Endothelial cell of umbilical vein (primary cell): ENCODE data around the gene TTC13. TPM values are rescaled to one million over a fixed set of nuclear protein-coding genes. Genes with fewer than 3 reads are reported as not detected.

Source experiments
- BruUV-seq: library from RNA; stranded (reverse); fragments of 400-500 nt; replicated peaks from 2 replicates; lab custom pipeline; 2021; lab: Mats Ljungman, UMichigan
- CTCF ChIA-PET: fragments of 300-600, 350-600 bp; sonication (Branson Sonifier 250); formaldehyde crosslinking; loops from one replicate; lab custom pipeline; 2021; ENCODE audit warnings: antibody characterized with exemption, inconsistent platforms; lab: Charles Lee
- POLR2A ChIA-PET: fragments of 300-600, 350-600 bp; sonication (Branson Sonifier 250); formaldehyde crosslinking; loops from one replicate; lab custom pipeline; 2021; ENCODE audit warnings: antibody characterized with exemption, inconsistent platforms; lab: Charles Lee
- DNase-seq: peaks from one replicate; pipeline ENCODE4 v3.0.0-alpha.2; 2011; ENCODE audit warnings: low read depth, low spot score
- FAIRE-seq: peaks from 2 replicates; lab custom pipeline; 2011; peaks lifted over from hg19 to GRCh38; lab: Jason Lieb, UNC
- H2AFZ ChIP-seq: 2 replicates; pipeline ENCODE4 v1.6.0; 2012; ENCODE audit warnings: low read depth, low read length, control low read depth, inconsistent platforms
- H3K27ac ChIP-seq: 2 replicates; pipeline ENCODE4 v1.5.1; 2011; ENCODE audit warnings: low read depth, mild to moderate bottlenecking, control low read depth, low read length, moderate library complexity; ENCODE audit not compliant: insufficient read depth
- H3K27me3 ChIP-seq, 2 experiments: 2 replicates each; pipeline versions ENCODE4 v1.6.0 to v1.6.1; 2011; ENCODE audit warnings: low read length in 2 of 2, mixed read lengths in 1 of 2; ENCODE audit not compliant: control insufficient read depth in 2 of 2, insufficient read depth in 2 of 2
- H3K36me3 ChIP-seq, 2 experiments: 2 replicates in 1 of 2; 3 replicates in 1 of 2; pipeline ENCODE4 v1.5.1; 2011; ENCODE audit warnings: low read length in 2 of 2, mild to moderate bottlenecking in 1 of 2, moderate library complexity in 1 of 2; ENCODE audit not compliant: control insufficient read depth in 2 of 2, insufficient read depth in 2 of 2; ENCODE audit errors: extremely low read depth in 1 of 2
- H3K4me1 ChIP-seq: 3 replicates; pipeline ENCODE4 v1.5.1; 2011; ENCODE audit warnings: mild to moderate bottlenecking, low read length; ENCODE audit not compliant: control insufficient read depth, insufficient read depth; ENCODE audit errors: extremely low read depth
- H3K4me2 ChIP-seq: 2 replicates; pipeline ENCODE4 v1.6.1; 2011; ENCODE audit warnings: low read length, control low read depth, mixed read lengths; ENCODE audit not compliant: insufficient read depth
- H3K4me3 ChIP-seq, 3 experiments: fragments of 200-600 bp in 1 of 3; sonication (generic), shearing (Covaris generic) in 1 of 3; replicated peaks in 1 of 3; 2 replicates each; pipeline ENCODE4 v1.5.1; 2011 to 2016; ENCODE audit warnings: control low read depth in 3 of 3, low read length in 3 of 3, mild to moderate bottlenecking in 2 of 3, inconsistent platforms in 1 of 3, low read depth in 1 of 3, moderate library complexity in 1 of 3; ENCODE audit not compliant: insufficient read depth in 1 of 3
- H3K79me2 ChIP-seq: 2 replicates; pipeline ENCODE4 v1.6.0; 2012; ENCODE audit warnings: low read length, inconsistent platforms; ENCODE audit not compliant: control insufficient read depth, insufficient read depth
- H3K9ac ChIP-seq: replicated peaks from 2 replicates; pipeline ENCODE3; 2011; ENCODE audit warnings: low read length, control low read depth; ENCODE audit not compliant: insufficient read depth; ENCODE audit errors: extremely low read depth
- H3K9me1 ChIP-seq: replicated peaks from 3 replicates; pipeline ENCODE4 v1.6.0; 2011; ENCODE audit warnings: mild to moderate bottlenecking, low read length; ENCODE audit not compliant: control insufficient read depth, insufficient read depth; ENCODE audit errors: extremely low read depth
- H3K9me3 ChIP-seq: replicated peaks from 2 replicates; pipeline ENCODE4 v1.5.1; 2012; ENCODE audit warnings: low read length, inconsistent platforms; ENCODE audit not compliant: control insufficient read depth, insufficient read depth
- H4K20me1 ChIP-seq: replicated peaks from 2 replicates; pipeline ENCODE3; 2011; ENCODE audit warnings: mild to moderate bottlenecking, low read length; ENCODE audit not compliant: control insufficient read depth, insufficient read depth; ENCODE audit errors: extremely low read depth
- CTCF ChIP-seq, 2 donors: IDR thresholded peaks; 1 replicate in 1 of 2; 2 replicates in 1 of 2; pipeline ENCODE4 v1.5.1; 2011; ENCODE audit warnings: low read length in 2 of 2, mild to moderate bottlenecking in 2 of 2, moderate library complexity in 2 of 2, control low read depth in 1 of 2, inconsistent platforms in 1 of 2, low read depth in 1 of 2; ENCODE audit not compliant: insufficient read depth in 1 of 2; ENCODE audit errors: extremely low read depth in 1 of 2
- EZH2 ChIP-seq: IDR thresholded peaks from 2 replicates; pipeline ENCODE4 v1.6.1; 2012; ENCODE audit warnings: borderline replicate concordance, low read depth, mild to moderate bottlenecking, moderate library complexity, low read length, inconsistent platforms; ENCODE audit not compliant: severe bottlenecking
- FOS ChIP-seq: IDR thresholded peaks from 2 replicates; pipeline ENCODE4 v1.6.1; 2011; ENCODE audit warnings: mild to moderate bottlenecking, low read length, moderate library complexity, borderline replicate concordance; ENCODE audit not compliant: insufficient read depth
- GATA2 ChIP-seq: IDR thresholded peaks from 2 replicates; pipeline ENCODE4 v1.7.0; 2011; ENCODE audit warnings: low read depth, mild to moderate bottlenecking, moderate library complexity, mixed read lengths, low read length; ENCODE audit not compliant: insufficient read length, insufficient read depth
- JUN ChIP-seq: IDR thresholded peaks from 2 replicates; pipeline ENCODE4 v1.6.1; 2011; ENCODE audit warnings: borderline replicate concordance, low read depth; ENCODE audit not compliant: insufficient read length, insufficient read depth
- MAX ChIP-seq: IDR thresholded peaks from 2 replicates; pipeline ENCODE4 v1.6.1; 2011; ENCODE audit not compliant: insufficient read depth, insufficient read length
- MYC ChIP-seq: IDR thresholded peaks from one replicate; pipeline ENCODE4 v1.6.1; 2011; ENCODE audit warnings: mild to moderate bottlenecking, low read depth, low read length
- POLR2AphosphoS5 ChIP-seq: IDR thresholded peaks from 2 replicates; pipeline ENCODE4 v1.6.1; 2012; ENCODE audit warnings: low read depth, mild to moderate bottlenecking, control low read depth, low read length, moderate library complexity; ENCODE audit not compliant: insufficient read depth
- dilution Hi-C: fragments of 300-500 bp; cut with MboI; formaldehyde crosslinking; loops from one replicate; pipeline ENCODE4 v1.15.0; 2019; ENCODE audit warnings: low sequenced_read_pairs; ENCODE audit not compliant: extremely low pct_ligation_motif_present
- intact Hi-C: fragments of 100-400 bp; cut with micrococcal nuclease; formaldehyde crosslinking; loops from one replicate; pipeline ENCODE4 v1.10.0; 2022
- polyA plus RNA-seq, 4 experiments: library from polyadenylated mRNA; depleted of rRNA in 3 of 4; stranded (reverse) in 3 of 4; unstranded in 1 of 4; fragments of >200 nt; gene quantifications; 2 replicates each; pipeline versions ENCODE4 v1.2.1 to v1.2.3, GENCODE V29; 2011 to 2012; ENCODE audit warnings: missing spikeins in 1 of 4
- total RNA-seq: library from RNA; stranded (reverse); gene quantifications from 2 replicates; pipeline ENCODE4 v1.2.3, GENCODE V29; 2021

Gene TTC13
- total and polyA plus RNA-seq, 2 donors (not counting 3 experiments of a cell fraction or from before 2014, with no cell fraction given) = 8.8 to 23.9 TPM

- no peaks in the 10 kb centered on the region for H4K20me1 ChIP-seq
- no peak overlapping the region for H2AFZ ChIP-seq
- no peaks in the 10 kb centered on the region for H3K9me3 ChIP-seq
- TF ChIP-seq FOS (no peak), POLR2AphosphoS5 (no peak), MYC (no peak), JUN (no peak), EZH2 (no peak), GATA2 (no peak)
- no peak for DNase-seq
- H3K9ac ChIP-seq = no peak overlapping the region
- dilution Hi-C loops = no loop called here
- H3K27me3 ChIP-seq = no peaks in the 10 kb centered on the region
- no peak overlapping the region for H3K27ac ChIP-seq
- ChIA-PET CTCF (no interaction called here), POLR2A (no interaction called here)
- no peaks in the 10 kb centered on the region for H3K79me2 ChIP-seq
- no peaks in the 10 kb centered on the region for H3K9me1 ChIP-seq
- H3K4me1 ChIP-seq = no peaks in the 10 kb centered on the region
- no TSS peak for BruUV-seq
- H3K4me3 ChIP-seq = no peak overlapping the region
- FAIRE-seq = no peak
- intact Hi-C loops = no loop called here
- H3K4me2 ChIP-seq = no peak overlapping the region
- peaks cover 9 to 33% of the 10 kb centered on the region in 2 experiments for H3K36me3 ChIP-seq
Measured at GRCh38 chr1:230994860-230995259, 16.2 kb upstream of the TTC13 start.

- intact Hi-C loops = no loop called here
- TF ChIP-seq MAX (no peak), MYC (no peak), GATA2 (no peak), CTCF (IDR thresholded peaks at IDR 0.05; ENCODE audit: extremely low read depth in 1 of 2, insufficient read depth in 1 of 2, low read depth in 1 of 2, low read length in 2 of 2) (no peak), JUN (no peak)
- Histone ChIP-seq H3K79me2 (no peaks in the 10 kb centered on the region), H2AFZ (no peak overlapping the region), H3K4me2 (no peak overlapping the region), H3K27ac (no peak overlapping the region), H3K9ac (no peak overlapping the region), H3K4me3 (no peak overlapping the region), H3K4me1 (no peaks in the 10 kb centered on the region), H3K36me3 (peaks cover 2 to 11% of the 10 kb centered on the region in 2 experiments), H3K9me3 (no peaks in the 10 kb centered on the region), H4K20me1 (no peaks in the 10 kb centered on the region), H3K27me3 (no peaks in the 10 kb centered on the region), H3K9me1 (no peaks in the 10 kb centered on the region)
- dilution Hi-C loops = no loop called here
- POLR2A ChIA-PET = no interaction called here
- CTCF ChIA-PET = no interaction called here
- DNase-seq = no peak
- BruUV-seq = no TSS peak
- no peak for FAIRE-seq
Measured at GRCh38 chr1:230992100-230992774, 13.6 kb upstream of the TTC13 start.
